GM12872 (cell line): ENCODE data around the gene SDF2.

ENCODE experiments used
- CTCF ChIP-seq: IDR thresholded peaks from 3 replicates; pipeline ENCODE4 v1.5.1; 2011; ENCODE audit warnings: low read depth, mild to moderate bottlenecking, low read length, moderate library complexity; ENCODE audit not compliant: insufficient read depth

SDF2 gene

GRCh38 chr17:28704219-28704858 is 42.6 kb upstream of the SDF2 start:
- TF ChIP-seq CTCF = no peak

GRCh38 chr17:28703552-28704218 is 42.0 kb upstream of the SDF2 start:
- TF ChIP-seq CTCF = no peak

GRCh38 chr17:28702752-28703150 is 41.0 kb upstream of the SDF2 start:
- TF ChIP-seq CTCF = no peak

GRCh38 chr17:28702026-28702751 is 40.5 kb upstream of the SDF2 start:
- TF ChIP-seq CTCF = no peak

GRCh38 chr17:28700830-28701492 is 39.3 kb upstream of the SDF2 start:
- no peak for TF ChIP-seq CTCF

- TF ChIP-seq CTCF = no peak
Measured at GRCh38 chr17:28700278-28700677, 38.6 kb upstream of the SDF2 start.
